ENCODE data around the gene PIAS4. TPM values are rescaled to one million over a fixed set of nuclear protein-coding genes. Genes with fewer than 3 reads are reported as not detected.

PIAS4 gene
- total and polyA plus RNA-seq, 2 of the 13 experiments (the other 11 are each of a cell fraction or from before 2014, with no cell fraction given) = 9.0 to 20.1 TPM

- TF ChIP-seq ZBTB10 (CRISPR knock-in tag; IDR thresholded peaks at IDR 0.05; ENCODE audit: borderline replicate concordance) (peak; percentile 91; the same call in 1 of the 2 replicates), ZNF143 (CRISPR knock-in tag; IDR thresholded peaks at IDR 0.05) (peak; percentile 78), PBX3 (CRISPR knock-in tag; IDR thresholded peaks at IDR 0.05; ENCODE audit: borderline replicate concordance) (no peak), NR2F2 (IDR thresholded peaks at IDR 0.05; ENCODE audit: borderline replicate concordance, low read depth) (no peak), ZNF615 (CRISPR knock-in tag; IDR thresholded peaks at IDR 0.05; ENCODE audit: borderline replicate concordance) (no peak), MXD3 (CRISPR knock-in tag; IDR thresholded peaks at IDR 0.05) (no peak; the same call in 1 of the 2 replicates), ZNF17 (CRISPR knock-in tag; IDR thresholded peaks at IDR 0.05) (no peak), SRY (CRISPR knock-in tag; IDR thresholded peaks at IDR 0.05) (no peak), NRL (CRISPR knock-in tag; IDR thresholded peaks at IDR 0.05; ENCODE audit: borderline replicate concordance) (no peak), RBAK (CRISPR knock-in tag; IDR thresholded peaks at IDR 0.05) (no peak), ATF1 (CRISPR knock-in tag; IDR thresholded peaks at IDR 0.05) (no peak), ZSCAN31 (CRISPR knock-in tag; IDR thresholded peaks at IDR 0.05; ENCODE audit: low read depth) (no peak; the same call in 1 of the 2 replicates), KMT2A (CRISPR knock-in tag; IDR thresholded peaks at IDR 0.05) (peak; percentile 60; the same call in 1 of the 2 replicates), RCOR2 (CRISPR knock-in tag; IDR thresholded peaks at IDR 0.05) (peak; percentile 95), CERS6 (CRISPR knock-in tag; IDR thresholded peaks at IDR 0.05) (no peak), CSRNP2 (CRISPR knock-in tag; conservative IDR thresholded peaks at IDR 0.05; ENCODE audit: low read depth) (no peak; the same call in 1 of the 2 replicates), HBP1 (CRISPR knock-in tag; IDR thresholded peaks at IDR 0.05; ENCODE audit: low read depth) (no peak; the same call in 1 of the 2 replicates), ZNF230 (CRISPR knock-in tag; IDR thresholded peaks at IDR 0.05) (no peak), TAF15 (IDR thresholded peaks at IDR 0.05; ENCODE audit: low read depth, low read length, poor library complexity, severe bottlenecking) (peak; percentile 91), IRX3 (CRISPR knock-in tag; IDR thresholded peaks at IDR 0.05; ENCODE audit: borderline replicate concordance, low read depth) (no peak), FOXP1 (IDR thresholded peaks at IDR 0.05) (peak; percentile 4; the same call in 1 of the 2 replicates), FOXP1 (CRISPR knock-in tag; IDR thresholded peaks at IDR 0.05) (no peak)
These were observed 50.6 kb downstream of the PIAS4 start (continued) for GRCh38 chr19:4057931-4058692.

Measured in HepG2 (cell line).